NCI-H2196 treated with DMSO at 0.1 percent for 48 hours (cell line): ENCODE data around the gene SDHAF3.

ENCODE experiments used
- DNase-seq: peaks from one replicate; lab custom pipeline; 2025; ENCODE audit not compliant: unreplicated experiment; lab: John Stamatoyannopoulos, UW

Gene SDHAF3

GRCh38 chr7:97203957-97204356 lies 86.5 kb downstream of the SDHAF3 start:
- DNase-seq = no peak

GRCh38 chr7:97204821-97205220 lies 87.3 kb downstream of the SDHAF3 start:
- DNase-seq = no peak

GRCh38 chr7:97215556-97215955 lies 98.1 kb downstream of the SDHAF3 start:
- DNase-seq = no peak

GRCh38 chr7:97218767-97219166 lies 101.3 kb downstream of the SDHAF3 start:
- DNase-seq = no peak

- no peak for DNase-seq
Measured at GRCh38 chr7:97219237-97219636, 101.7 kb downstream of the SDHAF3 start.

GRCh38 chr7:97224316-97224715 lies 106.8 kb downstream of the SDHAF3 start:
- no peak for DNase-seq

- DNase-seq = no peak
Measured at GRCh38 chr7:97226541-97226940, 109.0 kb downstream of the SDHAF3 start.
